OCI-LY3 (cell line): ENCODE measurements around the gene ZNRF1.

Experiments
- H2AFZ ChIP-seq: fragments of 200-600, 300-600 bp; shearing (Covaris generic); 2 replicates; pipeline ENCODE4 v1.6.0; 2014; ENCODE audit warnings: antibody characterized with exemption, low read depth, low read length
- H3K27ac ChIP-seq: fragments of 200-600, 300-600 bp; sonication (generic); 2 replicates; pipeline ENCODE4 v1.5.1; 2014; ENCODE audit warnings: mild to moderate bottlenecking, low read length, moderate library complexity, mixed read lengths
- H3K27me3 ChIP-seq: fragments of 200-600, 300-600 bp; sonication (generic); 2 replicates; pipeline ENCODE4 v1.6.1; 2014; ENCODE audit warnings: low read depth, low read length, mixed read lengths
- H3K36me3 ChIP-seq: fragments of 200-600, 300-600 bp; sonication (generic); replicated peaks from 2 replicates; pipeline ENCODE3; 2014; ENCODE audit warnings: low read depth, low read length, mixed read lengths
- H3K4me1 ChIP-seq: fragments of 300-600, 200-600 bp; sonication (generic); 2 replicates; pipeline ENCODE4 v1.6.1; 2014; ENCODE audit warnings: low read length, mixed read lengths
- H3K4me2 ChIP-seq: fragments of 200-600, 300-600 bp; sonication (generic); 2 replicates; pipeline ENCODE4 v1.6.1; 2014; ENCODE audit warnings: low read length, mixed read lengths
- H3K4me3 ChIP-seq: fragments of 300-600, 200-600 bp; sonication (generic); 2 replicates; pipeline ENCODE4 v1.5.1; 2014; ENCODE audit warnings: antibody characterized with exemption, mild to moderate bottlenecking, low read length, moderate library complexity
- H3K79me2 ChIP-seq: fragments of 300-600, 200-600 bp; shearing (Covaris generic); 2 replicates; pipeline ENCODE4 v1.6.1; 2014; ENCODE audit warnings: mild to moderate bottlenecking, low read length, mixed read lengths
- H3K9ac ChIP-seq: fragments of 300-600, 200-600 bp; shearing (Covaris generic); 2 replicates; pipeline ENCODE4 v1.6.0; 2014; ENCODE audit warnings: mild to moderate bottlenecking, low read length, moderate library complexity
- H3K9me3 ChIP-seq: fragments of 200-600, 300-600 bp; shearing (Covaris generic); 2 replicates; pipeline ENCODE4 v1.6.1; 2014; ENCODE audit warnings: low read length, mixed read lengths; ENCODE audit not compliant: insufficient read depth
- H4K20me1 ChIP-seq: fragments of 200-600, 300-600 bp; sonication (generic); 2 replicates; pipeline ENCODE4 v1.6.1; 2016; ENCODE audit warnings: low read length, mixed read lengths; ENCODE audit not compliant: insufficient read depth
- EZH2phosphoT487 ChIP-seq: fragments of 200-600 bp; shearing (Covaris generic); IDR thresholded peaks from 2 replicates; pipeline ENCODE4 v1.6.1; 2018; ENCODE audit warnings: antibody characterized with exemption, mixed run types, low read depth
- TF ChIP-seq, protein P1 (sequence below): fragments of 200-600, 300-600 bp; sonication (generic); IDR thresholded peaks from 2 replicates; pipeline ENCODE4 v1.5.1; 2014; ENCODE audit warnings: antibody characterized with exemption, low read length, low read depth

ZNRF1 gene

DNA sequence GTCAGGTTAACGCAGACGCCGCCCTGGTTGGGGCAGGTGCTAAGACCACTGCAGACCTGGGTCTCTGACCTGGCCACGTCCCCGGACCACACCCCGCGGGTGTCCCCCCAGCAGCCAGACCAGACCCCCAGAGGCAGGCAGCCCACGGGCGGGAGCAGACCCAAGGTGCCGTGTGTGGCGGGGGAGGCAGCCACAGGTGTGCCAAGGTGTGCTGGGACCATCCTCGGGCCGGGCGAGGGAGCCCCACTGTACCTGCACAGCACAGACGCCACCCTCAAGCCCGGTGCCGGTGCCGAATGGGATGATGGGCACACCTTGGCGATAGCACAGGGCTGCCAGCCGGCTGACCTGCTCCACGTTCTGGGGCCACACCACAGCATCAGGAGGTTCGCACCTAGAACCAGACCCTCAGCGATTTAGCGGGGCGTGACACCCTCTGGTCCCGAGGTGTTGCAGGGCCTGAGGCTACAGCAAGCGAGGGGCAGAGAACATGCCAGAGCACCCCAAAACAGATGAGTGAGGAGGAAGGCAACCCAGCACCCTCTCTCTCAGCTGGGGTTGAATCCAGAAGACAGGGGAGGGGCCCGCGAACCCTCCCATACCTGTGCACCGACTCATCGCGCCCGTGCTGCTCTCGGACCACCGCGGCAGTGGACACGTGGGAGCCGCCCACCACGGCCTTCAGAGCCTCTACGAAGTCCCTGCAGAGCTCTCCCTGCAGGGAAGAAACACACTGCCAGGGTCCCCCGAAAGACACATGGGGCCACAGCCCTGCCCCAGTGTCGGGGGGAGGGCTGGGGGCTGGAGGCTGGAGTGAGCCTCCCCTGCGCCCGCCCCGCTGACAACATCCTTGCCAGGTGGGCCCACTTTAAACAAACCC is 116.4 kb downstream of the ZNRF1 start:
- no peak overlapping the region for H3K4me3 ChIP-seq
- H3K27me3 ChIP-seq: peaks cover 12% of the 10 kb centered on the region; the same call in 1 of the 2 replicates
- no peak overlapping the region for H2AFZ ChIP-seq
- H4K20me1 ChIP-seq: no peaks in the 10 kb centered on the region
- no peak overlapping the region for H3K4me2 ChIP-seq
- no peaks in the 10 kb centered on the region for H3K36me3 ChIP-seq
- H3K27ac ChIP-seq: no peak overlapping the region
- no peaks in the 10 kb centered on the region for H3K9me3 ChIP-seq
- H3K4me1 ChIP-seq: peaks cover 15% of the 10 kb centered on the region
- TF ChIP-seq, protein P1, sequence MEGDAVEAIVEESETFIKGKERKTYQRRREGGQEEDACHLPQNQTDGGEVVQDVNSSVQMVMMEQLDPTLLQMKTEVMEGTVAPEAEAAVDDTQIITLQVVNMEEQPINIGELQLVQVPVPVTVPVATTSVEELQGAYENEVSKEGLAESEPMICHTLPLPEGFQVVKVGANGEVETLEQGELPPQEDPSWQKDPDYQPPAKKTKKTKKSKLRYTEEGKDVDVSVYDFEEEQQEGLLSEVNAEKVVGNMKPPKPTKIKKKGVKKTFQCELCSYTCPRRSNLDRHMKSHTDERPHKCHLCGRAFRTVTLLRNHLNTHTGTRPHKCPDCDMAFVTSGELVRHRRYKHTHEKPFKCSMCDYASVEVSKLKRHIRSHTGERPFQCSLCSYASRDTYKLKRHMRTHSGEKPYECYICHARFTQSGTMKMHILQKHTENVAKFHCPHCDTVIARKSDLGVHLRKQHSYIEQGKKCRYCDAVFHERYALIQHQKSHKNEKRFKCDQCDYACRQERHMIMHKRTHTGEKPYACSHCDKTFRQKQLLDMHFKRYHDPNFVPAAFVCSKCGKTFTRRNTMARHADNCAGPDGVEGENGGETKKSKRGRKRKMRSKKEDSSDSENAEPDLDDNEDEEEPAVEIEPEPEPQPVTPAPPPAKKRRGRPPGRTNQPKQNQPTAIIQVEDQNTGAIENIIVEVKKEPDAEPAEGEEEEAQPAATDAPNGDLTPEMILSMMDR: no peak
- TF ChIP-seq EZH2phosphoT487: no peak
- no peak overlapping the region for H3K9ac ChIP-seq
- no peaks in the 10 kb centered on the region for H3K79me2 ChIP-seq

DNA sequence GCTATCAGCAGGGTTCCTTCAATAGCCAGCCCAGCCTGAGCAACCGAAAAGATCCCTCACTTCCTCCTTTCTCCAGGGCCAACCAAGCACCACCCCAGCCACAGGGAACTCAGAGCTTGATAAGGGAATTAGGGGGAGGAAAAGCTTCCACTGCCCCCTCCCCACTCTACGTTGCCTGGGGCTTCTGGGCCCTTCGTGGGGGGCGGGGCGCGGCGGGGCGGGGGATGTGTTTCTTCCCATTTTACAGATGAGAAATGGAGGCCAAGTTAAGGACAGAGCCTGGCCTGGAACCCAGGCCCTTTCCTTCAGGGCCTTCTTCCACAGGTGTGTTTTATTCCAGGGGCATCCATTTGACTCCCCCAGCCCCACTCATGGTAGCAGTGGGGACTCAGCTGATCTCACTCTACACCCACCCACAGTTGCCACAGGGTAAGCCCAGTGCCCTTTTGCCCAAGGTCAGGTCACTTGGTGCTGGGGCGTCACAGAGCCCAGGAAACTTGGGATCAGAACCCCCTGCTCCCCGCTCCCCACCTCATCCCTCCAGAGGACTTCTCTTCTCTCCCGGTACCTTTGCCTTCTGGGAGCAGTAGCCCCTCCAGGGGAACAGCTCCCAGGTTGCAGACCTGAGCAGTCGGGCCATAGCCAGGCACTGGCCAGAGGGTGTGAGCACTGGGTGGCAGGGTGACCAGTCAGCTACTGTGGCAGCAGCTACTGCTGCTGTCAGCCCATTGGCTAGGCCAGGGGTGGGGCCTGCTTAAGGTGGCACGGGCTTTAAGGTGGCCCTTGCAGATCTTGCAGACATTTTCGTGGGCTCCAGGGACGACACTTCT is 117.5 kb downstream of the ZNRF1 start, which contains the start of gene LDHD:
TSS of gene LDHD (minus strand) at position 700 of the 830 bp plus-strand sequence. CDS start at position 640, 60 bp downstream.
- no peak within 1 kb of the TSS for H2AFZ ChIP-seq

DNA sequence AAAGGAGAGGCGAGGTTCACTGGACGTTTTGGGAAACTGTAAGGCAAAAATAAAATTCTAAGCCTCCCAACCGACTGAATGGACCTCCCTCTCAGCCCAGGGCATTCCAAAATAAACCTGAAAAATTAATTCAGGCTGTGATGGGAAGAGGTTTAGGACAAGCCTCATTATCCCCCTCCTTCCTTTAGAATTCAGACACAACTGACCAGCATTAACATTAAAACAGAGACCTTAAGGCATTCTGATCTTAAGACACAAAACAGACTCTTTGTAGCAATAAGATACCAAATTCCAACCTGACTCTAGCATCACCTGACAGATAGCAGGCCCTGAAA is 118.1 kb downstream of the ZNRF1 start:
- no peaks in the 10 kb centered on the region for H4K20me1 ChIP-seq
- no peaks in the 10 kb centered on the region for H3K79me2 ChIP-seq
- peaks cover 12% of the 10 kb centered on the region; the same call in 1 of the 2 replicates for H3K27me3 ChIP-seq
- no peaks in the 10 kb centered on the region for H3K36me3 ChIP-seq
- no peak overlapping the region for H3K27ac ChIP-seq
- no peak for TF ChIP-seq EZH2phosphoT487
- TF ChIP-seq, protein P1: no peak
- no peak overlapping the region for H3K4me3 ChIP-seq
- H3K4me1 ChIP-seq: peaks cover under 1% of the 10 kb centered on the region
- H3K9ac ChIP-seq: no peak overlapping the region
- no peak overlapping the region for H3K4me2 ChIP-seq
- H2AFZ ChIP-seq: no peak overlapping the region
- peaks cover 7% of the 10 kb centered on the region; the same call in 1 of the 2 replicates for H3K9me3 ChIP-seq

More for the DNA sequence above, 117.5 kb downstream of the ZNRF1 start, which contains the start of gene LDHD:
- TF ChIP-seq, protein P1: no peak
- TF ChIP-seq EZH2phosphoT487: no peak
- H3K36me3 ChIP-seq: no peaks in the 10 kb centered on the region
- no peaks in the 10 kb centered on the region for H4K20me1 ChIP-seq
- H3K4me1 ChIP-seq: peaks cover 7% of the 10 kb centered on the region
- H3K4me3 ChIP-seq: no peak within 1 kb of the TSS
- no peak within 1 kb of the TSS for H3K27ac ChIP-seq
- no peaks in the 10 kb centered on the region for H3K79me2 ChIP-seq
- peaks cover 12% of the 10 kb centered on the region; the same call in 1 of the 2 replicates for H3K27me3 ChIP-seq
- H3K9ac ChIP-seq: no peak within 1 kb of the TSS
- peaks cover under 1% of the 10 kb centered on the region; the same call in 1 of the 2 replicates for H3K9me3 ChIP-seq
- H3K4me2 ChIP-seq: no peak within 1 kb of the TSS
